Stimulated activated naive CD4-positive, alpha-beta T cell (primary cell): ENCODE results near the gene APH1A.
"Not testable (repeated sequence)": the region's sequence is repeated elsewhere in the genome, so short reads cannot be mapped to it uniquely, and the experiment has no call there.

Experiments
- DNase-seq, 6 experiments: peaks; one replicate each; lab custom pipeline; 2025; lab: John Stamatoyannopoulos, UW

APH1A gene

DNA sequence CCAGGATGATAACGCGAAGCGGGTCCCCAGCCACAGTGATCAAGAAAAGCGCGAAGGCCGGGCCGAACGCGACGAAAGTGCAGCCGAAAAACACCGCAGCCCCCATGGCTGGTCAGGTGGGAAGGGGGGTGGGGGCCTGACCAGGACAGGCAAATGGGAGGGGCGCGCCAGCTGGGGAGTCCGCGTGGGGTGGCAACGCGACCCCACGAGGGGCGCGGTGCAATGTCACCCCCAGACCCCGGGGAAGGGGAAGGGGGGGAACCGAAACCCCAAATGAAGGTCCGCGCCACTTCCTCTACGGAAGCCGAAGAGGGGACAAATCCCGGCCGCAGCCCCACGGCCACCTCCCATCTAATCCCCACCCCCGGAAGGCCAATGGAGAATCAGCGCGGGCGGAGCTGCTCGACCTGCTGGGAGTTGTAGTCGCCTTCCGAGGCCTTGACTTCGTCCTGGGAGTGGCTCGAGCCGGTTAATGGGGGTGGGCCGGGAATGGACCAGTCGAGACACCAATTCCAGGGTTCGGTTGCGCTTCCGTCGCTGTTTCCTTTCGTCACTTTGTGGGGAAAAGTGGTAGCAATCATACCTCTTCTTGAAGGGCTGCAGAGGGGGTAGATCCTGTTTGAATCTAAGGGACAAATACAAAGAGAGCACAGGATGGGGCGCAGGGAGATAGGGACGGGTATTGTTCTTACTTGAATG is at the start of gene APH1A:
Gene APH1A, minus strand, starts transcription at position 312 of the 699 bp plus-strand sequence. Its CDS starts 206 bp downstream, at position 106.
- DNase-seq = peak; percentile 80 to 90 (median 86)

DNA sequence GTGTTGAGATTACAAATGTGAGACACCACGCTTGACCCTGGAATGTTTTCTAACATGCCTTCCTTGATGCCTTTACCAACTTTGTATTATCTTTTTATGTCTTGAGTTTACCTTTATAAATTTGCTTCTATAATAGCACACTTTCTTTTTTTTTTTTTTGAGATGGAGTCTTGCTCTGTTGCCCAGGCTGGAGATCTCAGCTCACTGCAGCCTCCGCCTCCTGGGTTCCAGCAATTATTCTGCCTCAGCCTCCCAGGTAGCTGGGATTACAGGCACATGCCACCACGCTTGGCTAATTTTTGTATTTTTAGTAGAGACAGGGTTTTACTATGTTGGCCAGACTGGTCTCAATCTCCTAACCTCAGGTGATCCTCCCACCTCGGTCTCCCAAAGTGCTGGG is 45.9 kb upstream of the APH1A start:
- DNase-seq = not testable (repeated sequence)

DNA sequence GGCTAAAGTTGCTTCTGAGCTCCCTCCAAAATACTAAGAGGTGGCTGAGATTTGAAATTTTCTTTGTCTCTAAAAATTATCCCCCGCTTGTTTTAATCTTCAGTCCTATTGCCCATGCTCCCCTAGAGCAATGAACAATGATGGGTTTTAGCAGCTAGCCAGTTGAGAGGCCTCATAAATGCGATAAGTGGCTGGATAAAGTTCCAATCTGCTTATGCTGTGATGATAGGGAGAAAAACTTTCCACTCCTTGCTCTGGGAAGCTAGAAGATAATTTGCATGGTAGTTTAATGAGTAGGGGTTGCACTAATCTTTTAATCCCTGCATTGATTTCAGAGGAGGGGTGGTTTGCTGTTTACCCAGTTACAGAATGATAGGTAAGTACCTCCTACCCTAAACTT is 42.9 kb upstream of the APH1A start:
- DNase-seq = no peak

DNA sequence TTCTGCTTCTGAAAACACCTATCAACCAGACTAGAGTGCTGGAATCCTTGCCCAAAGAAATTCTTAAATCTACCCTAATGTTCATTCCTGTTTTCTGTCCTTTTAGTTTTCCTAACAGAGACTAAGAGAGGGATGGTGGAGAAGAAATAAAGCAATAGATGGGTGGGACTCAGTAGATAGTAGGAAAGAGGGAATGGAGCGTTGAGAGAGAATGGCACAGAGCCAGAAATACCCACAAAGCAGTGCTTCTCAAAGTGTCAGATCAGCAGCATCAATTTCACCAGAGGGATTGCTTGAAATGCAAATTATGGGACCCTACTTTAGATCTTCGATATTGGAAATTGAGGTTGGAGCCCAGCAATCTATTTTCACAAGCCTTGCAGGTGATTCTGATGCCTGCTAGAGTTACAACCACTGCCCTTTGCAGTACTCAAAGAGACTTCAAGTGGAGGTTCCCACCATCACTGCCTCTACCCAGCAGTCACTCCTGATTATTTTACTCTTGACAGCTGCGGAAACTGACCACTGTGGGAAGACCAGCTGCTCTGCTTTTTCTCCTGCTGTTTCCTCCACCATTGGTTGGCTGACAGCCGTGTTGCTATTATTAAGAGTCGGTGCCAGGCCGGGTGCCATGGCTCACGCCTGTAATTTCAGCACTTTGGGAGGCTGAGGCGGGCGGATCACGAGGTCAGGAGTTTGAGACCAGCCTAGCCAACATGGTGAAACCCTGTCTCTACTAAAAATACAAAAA is 41.1 kb upstream of the APH1A start:
- no peak for DNase-seq

DNA sequence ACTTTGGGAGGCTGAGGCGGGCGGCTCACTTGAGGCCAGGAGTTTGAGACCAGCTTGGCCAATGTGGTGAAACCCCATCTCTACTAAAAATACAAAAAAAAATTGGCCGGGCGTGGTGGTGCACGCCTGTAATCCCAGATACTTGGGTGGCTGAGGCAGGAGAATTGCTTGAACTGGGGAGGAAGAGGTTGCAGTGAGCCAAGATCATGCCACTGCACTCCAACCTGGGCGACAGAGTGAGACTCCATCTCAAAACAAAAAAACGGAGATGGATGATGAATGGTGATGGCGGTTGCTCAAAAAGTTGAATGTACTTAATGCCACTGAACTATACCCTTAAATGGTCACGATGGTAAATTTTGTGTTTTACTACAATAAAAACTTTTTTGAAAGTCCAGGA is 39.8 kb upstream of the APH1A start:
- DNase-seq = not testable (repeated sequence)

DNA sequence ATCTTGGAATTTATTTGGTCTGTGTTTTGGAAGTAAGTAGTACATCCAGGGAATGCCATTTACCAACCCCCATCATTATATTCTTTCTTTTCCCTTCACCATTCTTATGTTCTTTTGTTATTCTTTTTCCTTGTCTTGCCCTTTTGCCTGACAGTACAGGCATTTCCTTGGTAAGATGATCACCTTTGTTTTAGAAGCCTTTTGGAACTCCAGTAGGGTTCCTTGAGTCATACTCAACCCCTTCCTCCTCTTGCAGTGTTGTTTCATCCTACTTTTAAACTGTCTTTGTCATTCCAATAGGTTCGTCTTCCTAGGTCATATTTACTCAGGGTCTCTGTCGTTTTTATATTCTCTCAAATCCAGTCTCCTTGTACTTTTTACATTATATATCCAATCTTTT is 34.1 kb upstream of the APH1A start:
- no peak for DNase-seq

DNA sequence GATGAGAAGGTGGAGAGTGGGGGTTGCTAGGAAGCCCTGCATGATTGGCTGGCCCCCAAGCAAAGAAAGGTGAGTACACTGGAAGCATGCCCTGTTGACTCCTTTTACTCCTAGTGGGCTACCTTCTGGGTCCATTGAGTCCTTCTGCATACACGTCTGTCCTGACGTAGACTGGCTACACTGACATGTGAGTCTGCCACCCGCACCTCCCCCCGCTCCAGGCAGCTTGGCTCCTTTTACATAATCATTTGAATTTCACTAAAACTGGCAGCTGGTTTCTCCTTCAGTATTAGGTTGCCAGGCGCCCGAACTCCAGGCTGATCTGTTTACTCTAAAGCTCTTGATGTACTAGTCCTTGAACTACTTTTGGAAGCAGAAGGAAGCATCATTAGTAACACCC is 33.5 kb upstream of the APH1A start:
- no peak for DNase-seq

DNA sequence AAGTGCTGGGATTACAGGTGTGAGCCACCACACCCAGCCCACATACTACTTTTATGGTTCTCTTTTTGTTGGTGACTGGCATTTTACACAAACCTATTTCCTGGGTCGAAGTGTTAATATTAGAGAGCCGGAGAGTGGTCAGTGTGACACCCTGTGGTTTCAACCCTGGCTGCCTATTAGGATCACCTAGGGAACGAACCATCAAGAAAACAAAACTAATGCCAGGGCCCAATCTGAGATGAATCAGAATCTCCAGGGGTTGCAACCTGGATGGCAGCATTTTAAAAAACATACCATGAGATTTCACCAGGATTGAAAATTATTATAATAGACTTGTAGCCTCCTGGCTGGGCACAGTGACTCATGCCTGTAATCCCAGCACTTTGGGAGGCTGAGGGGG is 30.9 kb upstream of the APH1A start:
- no peak for DNase-seq

DNA sequence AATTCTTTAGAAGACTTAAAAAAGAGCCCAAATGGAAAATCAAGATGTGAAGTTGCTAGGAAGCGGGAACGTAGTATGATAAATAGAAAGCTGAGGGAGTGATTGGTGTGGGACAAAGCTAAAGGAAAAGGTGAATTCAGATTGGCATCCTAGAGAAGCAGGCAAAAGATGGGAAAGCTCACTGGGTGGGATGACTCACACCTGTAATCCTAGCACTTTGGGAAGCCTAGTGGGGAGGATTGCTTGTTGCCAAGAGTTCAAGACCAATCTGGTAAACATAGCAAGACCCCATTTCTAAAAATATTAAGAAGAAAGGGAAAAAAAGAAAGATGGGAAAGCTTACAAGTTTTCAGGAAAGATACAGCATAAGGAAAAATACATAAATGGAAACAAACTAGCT is 26.7 kb upstream of the APH1A start:
- no peak for DNase-seq

DNA sequence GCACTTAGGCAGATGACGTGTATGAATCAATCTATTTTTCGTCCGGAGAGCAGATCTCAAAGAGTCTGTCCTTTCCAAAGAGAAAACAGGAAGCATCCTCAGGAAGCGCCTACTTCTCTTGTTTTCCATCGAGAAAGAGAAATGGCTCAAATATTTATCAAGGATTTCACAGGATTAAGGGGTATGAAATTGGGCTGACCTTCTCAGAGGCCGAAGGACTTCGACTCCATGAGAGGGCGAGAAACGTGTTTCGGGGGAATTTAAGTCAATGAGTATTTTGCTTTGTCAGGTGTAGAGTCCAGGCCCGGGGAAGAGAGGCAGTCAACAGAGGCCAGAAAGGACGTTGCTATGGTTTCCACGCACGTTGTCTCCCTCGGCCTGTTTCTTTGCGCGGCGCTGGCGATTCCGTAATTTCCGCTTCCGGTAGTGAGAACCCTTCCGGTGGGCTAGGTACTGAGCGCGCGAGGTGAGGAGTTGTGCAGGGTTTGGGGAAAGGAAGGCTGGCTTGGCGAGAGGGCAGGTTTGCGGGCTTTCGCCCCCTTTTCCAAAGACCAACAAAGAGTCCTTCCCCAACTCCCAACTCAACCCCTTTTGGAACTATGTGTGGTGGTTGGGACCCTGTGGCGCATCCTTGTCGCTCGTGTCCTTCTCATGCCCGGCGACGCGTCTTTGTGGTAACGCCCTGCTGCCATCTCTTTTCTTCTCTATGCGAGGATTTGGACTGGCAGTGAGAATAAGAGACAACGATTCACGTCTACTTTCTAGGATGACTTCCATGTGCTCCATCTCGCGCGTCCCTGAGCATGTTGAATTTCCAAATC is 24.8 kb upstream of the APH1A start, which contains the start of gene MRPS21:
Gene MRPS21, plus strand, starts transcription at position 429 of the 821 bp plus-strand sequence. CDS start 506 bp downstream, outside the sequence.
- peak; percentile 68 to 87 (median 82) for DNase-seq

DNA sequence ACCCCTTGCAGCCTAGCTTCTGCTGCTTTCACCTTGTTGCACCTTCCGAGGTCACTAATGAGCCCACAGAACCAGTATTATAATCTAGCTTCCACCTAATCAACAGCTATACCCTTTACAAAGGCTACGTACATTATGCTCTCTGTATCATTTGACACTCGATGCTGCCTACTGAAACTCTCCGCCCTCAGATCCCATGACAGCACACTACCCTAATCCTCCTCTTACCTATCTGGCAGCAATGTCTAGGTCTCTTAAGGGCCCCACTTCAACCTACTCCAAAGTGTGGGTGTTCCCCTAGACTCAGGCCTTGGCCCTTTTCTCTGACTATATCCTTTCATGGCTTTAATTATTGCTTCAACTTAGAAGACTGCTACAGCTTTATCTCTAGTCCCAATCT is 20.0 kb upstream of the APH1A start:
- no peak for DNase-seq

DNA sequence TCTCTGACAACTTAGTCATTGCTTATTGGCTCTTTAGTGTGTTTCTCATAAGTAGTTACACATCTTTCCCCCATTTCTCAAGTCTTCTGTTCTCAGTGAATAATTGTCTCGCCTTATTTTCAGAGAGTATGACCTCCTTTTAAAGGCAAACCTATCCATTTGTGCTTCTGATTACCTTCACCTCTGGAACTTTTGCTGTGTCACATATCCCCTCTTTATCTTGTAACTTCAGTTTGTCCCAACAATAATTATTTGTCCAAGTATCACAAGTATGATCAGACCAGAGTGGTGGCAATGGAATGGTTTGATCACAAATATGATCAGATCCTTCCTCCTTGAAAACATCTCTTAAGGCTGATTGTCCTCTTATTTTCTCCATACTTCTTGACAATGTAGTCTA is 19.6 kb upstream of the APH1A start:
- no peak for DNase-seq

DNA sequence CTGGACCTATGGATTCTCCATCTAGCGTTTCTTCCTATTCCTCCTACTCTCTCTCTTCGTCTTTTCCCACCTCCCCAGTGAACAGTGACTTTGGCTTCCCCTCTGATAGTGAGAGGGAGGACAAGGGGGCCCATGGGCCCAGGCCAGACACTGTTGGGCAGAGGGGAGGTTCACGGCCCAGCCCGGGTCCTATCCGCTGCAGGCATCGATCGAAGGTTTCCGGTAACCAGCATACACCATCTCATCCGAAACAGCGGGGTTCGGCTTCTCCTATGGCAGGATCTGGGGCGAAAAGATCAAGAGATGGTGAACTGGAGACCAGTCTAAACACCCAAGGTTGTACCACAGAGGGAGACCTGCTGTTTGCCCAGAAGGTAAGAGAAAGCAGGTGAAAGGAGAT is 14.4 kb upstream of the APH1A start:
- no peak for DNase-seq

DNA sequence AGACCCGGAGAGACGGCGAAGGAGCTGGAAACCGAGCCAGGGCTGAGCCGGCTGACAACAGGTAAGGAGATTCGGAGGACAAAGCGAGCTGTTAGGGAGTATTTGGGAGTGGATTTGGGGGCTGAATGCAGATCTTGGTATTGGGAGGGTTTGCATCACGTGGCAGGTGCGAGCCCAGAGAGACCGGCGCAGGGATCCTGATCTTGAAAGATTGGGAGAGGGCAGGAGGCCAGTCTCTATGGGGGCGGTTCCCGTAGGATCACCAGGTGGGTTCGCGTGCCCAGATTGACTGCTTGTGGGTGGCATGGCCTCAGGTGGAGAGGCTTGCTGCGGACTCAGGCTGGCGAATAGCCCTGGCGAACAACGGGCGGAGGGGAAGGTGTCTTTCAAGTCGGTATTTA is 13.7 kb upstream of the APH1A start:
- peak in 1 of 6 experiments; percentile 5 for DNase-seq

DNA sequence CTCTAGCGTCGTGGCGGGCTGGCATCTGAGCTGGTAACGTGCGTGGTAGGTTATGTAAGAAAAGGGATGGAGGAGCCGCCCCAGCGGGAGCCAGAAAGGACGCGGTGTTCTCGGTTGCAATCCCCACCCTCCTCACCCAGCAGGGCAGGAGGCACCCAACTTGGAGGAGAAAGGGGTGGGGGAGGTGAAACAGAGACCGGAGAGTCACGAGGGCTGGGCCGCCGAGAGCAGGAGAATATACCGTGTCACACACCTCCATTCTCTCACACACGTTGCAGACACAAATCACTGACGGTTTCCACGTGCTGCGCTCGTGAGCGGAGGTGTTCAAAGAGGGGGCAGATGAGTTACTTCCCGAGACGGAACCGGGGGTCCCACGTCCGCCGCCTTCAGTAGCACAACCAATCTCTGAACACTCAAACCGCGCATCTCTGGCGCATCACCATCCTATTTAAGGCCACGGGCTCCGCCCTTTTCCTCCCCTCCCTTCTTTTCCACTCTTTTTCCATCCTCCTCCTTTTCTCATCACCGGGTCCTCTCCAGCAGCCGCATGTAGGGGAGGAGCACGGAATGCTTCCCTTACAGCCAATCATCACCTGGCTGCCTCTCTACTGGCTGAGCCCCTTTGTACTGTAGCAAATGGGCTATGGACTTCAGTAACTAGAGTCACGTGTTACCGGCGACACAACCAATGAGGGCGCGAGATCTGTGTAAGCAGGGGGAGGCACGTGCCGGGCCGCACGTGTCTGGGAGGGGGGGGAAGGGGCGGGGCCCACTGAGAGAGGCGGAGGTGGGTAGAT is 13.1 kb upstream of the APH1A start, which contains the start of gene CIART:
Gene CIART, plus strand, starts transcription at position 797 of the 800 bp plus-strand sequence. CDS start 714 bp downstream, outside the sequence.
- peak; percentile 61 to 89 (median 85) for DNase-seq

DNA sequence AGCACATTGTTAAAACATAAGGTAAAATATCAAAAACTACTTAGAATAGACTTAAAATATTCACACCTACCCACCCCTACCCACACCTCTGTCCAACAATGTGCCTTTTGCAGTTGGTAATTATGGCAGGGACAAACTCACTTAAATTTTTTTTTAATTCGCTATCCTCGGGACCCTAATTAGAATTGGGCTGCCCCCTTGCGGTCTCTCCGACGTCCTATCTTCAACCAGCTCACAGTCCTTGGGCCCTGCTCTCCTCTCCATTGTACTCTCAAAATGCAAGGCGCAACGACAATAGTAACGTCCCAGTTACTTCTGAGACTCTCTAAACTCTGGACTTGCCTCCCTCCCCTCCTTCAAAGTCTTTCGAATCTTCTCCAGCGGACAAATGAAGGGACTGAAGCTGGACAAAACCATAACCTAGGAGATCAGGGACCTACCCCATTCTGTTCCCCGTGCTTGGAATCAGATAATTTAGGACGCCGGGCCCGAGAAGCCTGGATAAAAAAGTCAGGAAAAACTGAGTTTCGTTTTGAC is 12.5 kb upstream of the APH1A start:
- DNase-seq = peak in 5 of 6 experiments; percentile 22 to 73 (median 34)

DNA sequence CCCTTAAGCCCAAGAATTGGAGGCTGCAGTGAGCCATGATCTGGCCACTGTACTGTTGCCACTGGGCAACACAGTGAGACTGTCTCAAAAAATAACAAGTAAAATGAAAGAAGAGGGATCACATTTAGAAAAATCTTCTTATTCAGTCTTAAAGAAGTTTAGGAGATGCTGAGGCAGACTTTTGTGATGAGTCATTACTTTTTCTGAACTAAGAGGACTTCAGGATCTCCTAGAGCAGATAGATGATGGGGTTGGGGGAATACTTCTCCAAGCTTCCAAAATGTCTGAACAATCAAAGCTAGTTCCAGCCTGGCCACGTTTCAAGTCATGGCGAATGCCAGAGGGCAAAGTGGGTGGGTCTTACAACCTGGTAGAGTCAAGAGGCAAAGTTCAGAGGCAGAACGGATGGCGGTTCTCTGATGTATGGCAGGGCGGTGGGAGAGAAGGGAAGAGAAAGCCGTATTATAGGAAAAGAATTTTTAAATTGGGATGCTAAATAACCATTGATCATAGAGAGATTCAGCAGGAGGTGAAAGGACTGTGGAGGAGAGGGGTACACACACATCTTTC is 11.4 kb upstream of the APH1A start:
- DNase-seq = no peak

DNA sequence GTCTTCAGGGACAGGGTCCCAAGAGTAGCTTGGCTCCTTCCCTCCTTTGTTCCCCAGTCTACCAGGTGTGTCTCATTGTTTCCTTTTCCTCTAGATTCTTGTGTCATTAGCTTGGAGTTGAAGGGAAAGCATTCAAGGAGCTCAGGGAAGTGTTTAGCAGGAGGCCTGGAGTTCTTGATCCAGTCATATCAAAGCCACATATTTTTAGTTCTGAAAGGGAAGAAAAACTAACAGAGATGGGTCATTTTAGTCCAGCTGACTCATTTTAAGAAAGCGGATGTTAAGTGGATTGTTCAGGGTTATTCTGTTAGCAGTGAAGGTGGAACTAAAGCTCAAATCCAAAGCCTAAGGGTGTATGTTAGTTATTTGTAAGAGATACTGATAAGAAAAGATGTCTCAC is 4.5 kb upstream of the APH1A start:
- no peak for DNase-seq

DNA sequence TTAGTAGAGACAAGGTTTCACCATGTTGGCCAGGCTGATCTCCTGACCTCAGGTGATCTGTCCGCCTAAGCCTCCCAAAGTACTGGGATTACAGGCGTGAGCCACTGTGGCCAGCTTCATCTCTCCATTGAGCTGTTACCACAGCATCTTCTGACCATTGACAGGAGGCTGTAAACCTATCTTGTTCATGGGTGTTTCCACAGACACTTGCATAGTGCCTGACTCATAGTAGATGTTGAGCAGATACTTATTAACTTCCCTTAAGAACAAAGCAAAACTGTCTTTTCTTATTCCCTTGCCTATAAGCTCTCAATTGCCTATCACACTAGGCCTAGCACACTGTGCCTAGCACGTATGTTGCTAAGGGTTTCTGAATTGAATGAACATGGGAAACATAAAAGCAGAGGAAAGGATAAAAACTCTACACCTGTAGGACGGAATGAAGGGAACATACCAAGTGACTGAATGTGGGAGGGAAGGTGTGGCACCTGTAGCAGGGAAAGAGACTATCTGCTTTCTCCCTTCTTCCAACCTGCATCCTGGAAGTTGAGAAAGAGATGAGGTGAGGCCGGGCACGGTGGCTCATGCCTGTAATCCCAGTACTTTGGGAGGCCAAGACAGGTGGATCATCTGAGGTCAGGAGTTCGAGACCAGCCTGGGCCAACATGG is 2.6 kb upstream of the APH1A start:
- no peak for DNase-seq

DNA sequence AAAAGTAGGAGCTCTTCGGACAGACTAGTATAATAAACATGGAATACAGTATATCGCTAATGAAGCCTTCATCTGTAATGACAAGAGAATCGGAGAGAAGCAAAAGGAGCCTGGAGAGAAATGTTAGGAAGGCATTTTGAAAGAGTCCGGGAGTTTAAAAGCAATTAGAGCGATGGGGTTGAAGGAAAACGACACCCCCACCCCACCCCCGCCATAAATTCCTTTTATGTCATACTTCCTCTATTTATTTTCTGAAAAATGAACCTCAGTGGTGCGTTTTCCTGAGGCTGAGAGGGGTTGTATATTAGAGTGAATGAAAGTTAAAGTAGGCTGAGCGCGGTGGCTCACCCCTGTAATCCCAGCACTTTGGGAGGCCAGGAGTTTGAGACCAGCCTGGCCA is 635 bp upstream of the APH1A start:
- no peak for DNase-seq
